H1 (cell line): ENCODE measurements around the gene LAMB3. TPM values are rescaled to one million over a fixed set of nuclear protein-coding genes. Genes with fewer than 3 reads are reported as not detected.
A peak's percentile ranks its signal among the peaks of the same experiment; 100 is the strongest.

Source experiments
- CTCF ChIA-PET: fragments of 300-600 bp; sonication (Branson Sonifier 250); formaldehyde crosslinking; loops from one replicate; lab custom pipeline; 2021; ENCODE audit not compliant: partially characterized antibody; lab: Charles Lee
- POLR2A ChIA-PET: fragments of 300-600 bp; sonication (Branson Sonifier 250); formaldehyde crosslinking; loops from one replicate; lab custom pipeline; 2021; ENCODE audit warnings: inconsistent platforms; ENCODE audit not compliant: partially characterized antibody; lab: Charles Lee
- DNase-seq, 2 experiments: peaks; one replicate each; pipeline versions ENCODE4 v3.0.0 to v3.0.0-alpha.2; 2010 to 2022; ENCODE audit warnings: low spot score in 2 of 2, low read depth in 1 of 2, mixed read lengths in 1 of 2
- FAIRE-seq: peaks from 2 replicates; lab custom pipeline; 2011; peaks lifted over from hg19 to GRCh38; lab: Jason Lieb, UNC
- H2AFZ ChIP-seq: 2 replicates; pipeline ENCODE4 v1.8.1; 2012; ENCODE audit warnings: low read length, inconsistent platforms
- H2AK5ac ChIP-seq: 2 replicates; pipeline ENCODE4 v1.6.1; 2013; ENCODE audit warnings: low read depth, low read length
- H2BK120ac ChIP-seq: replicated peaks from 2 replicates; pipeline ENCODE3; 2013; ENCODE audit warnings: low read depth, low read length, inconsistent platforms
- H2BK12ac ChIP-seq: 2 replicates; pipeline ENCODE4 v1.6.1; 2013; ENCODE audit warnings: low read depth, low read length
- H2BK15ac ChIP-seq: 2 replicates; pipeline ENCODE4 v1.6.1; 2013; ENCODE audit warnings: low read length
- H2BK20ac ChIP-seq: 2 replicates; pipeline ENCODE4 v1.6.1; 2013; ENCODE audit warnings: low read length
- H2BK5ac ChIP-seq: 2 replicates; pipeline ENCODE4 v1.6.1; 2013; ENCODE audit warnings: low read depth, low read length
- H3K14ac ChIP-seq: 2 replicates; pipeline ENCODE4 v1.6.1; 2013; ENCODE audit warnings: inconsistent platforms; ENCODE audit not compliant: insufficient read length
- H3K18ac ChIP-seq: 2 replicates; pipeline ENCODE4 v1.6.1; 2013; ENCODE audit warnings: low read length; ENCODE audit errors: extremely low read depth
- H3K23ac ChIP-seq: 2 replicates; pipeline ENCODE4 v1.6.1; 2013; ENCODE audit warnings: inconsistent platforms; ENCODE audit not compliant: insufficient read length
- H3K23me2 ChIP-seq: 2 replicates; pipeline ENCODE4 v1.6.1; 2013; ENCODE audit warnings: low read depth, low read length
- H3K27ac ChIP-seq: 2 replicates; pipeline ENCODE4 v1.6.1; 2011; ENCODE audit warnings: low read depth, low read length, inconsistent platforms
- H3K27me3 ChIP-seq, 4 experiments: replicated peaks in 1 of 4; 1 replicate in 1 of 4; 2 replicates in 3 of 4; pipeline versions ENCODE4 v1.6.1 to v1.8.1; 2011 to 2013; ENCODE audit warnings: low read length in 3 of 4, mild to moderate bottlenecking in 3 of 4, inconsistent platforms in 2 of 4, mixed read lengths in 2 of 4, moderate library complexity in 1 of 4; ENCODE audit not compliant: control insufficient read depth in 3 of 4, insufficient read depth in 3 of 4; ENCODE audit errors: extremely low read depth in 1 of 4
- H3K36me3 ChIP-seq, 4 experiments: 2 replicates each; pipeline versions ENCODE4 v1.6.1 to v1.8.1; 2011 to 2013; ENCODE audit warnings: mild to moderate bottlenecking in 4 of 4, low read length in 3 of 4, moderate library complexity in 2 of 4, control low read depth in 1 of 4, inconsistent platforms in 1 of 4; ENCODE audit not compliant: insufficient read depth in 4 of 4, control insufficient read depth in 2 of 4
- H3K4ac ChIP-seq: replicated peaks from 2 replicates; pipeline ENCODE3; 2013; ENCODE audit warnings: low read length, low read depth, mixed read lengths, inconsistent platforms; ENCODE audit not compliant: insufficient read length
- H3K4me1 ChIP-seq, 4 experiments: replicated peaks in 1 of 4; 1 replicate in 1 of 4; 2 replicates in 3 of 4; pipeline versions ENCODE4 v1.6.1 to v1.8.1; 2011 to 2013; ENCODE audit warnings: low read length in 3 of 4, inconsistent platforms in 2 of 4, mixed read lengths in 1 of 4; ENCODE audit not compliant: insufficient read depth in 4 of 4, control insufficient read depth in 3 of 4
- H3K4me2 ChIP-seq, 2 experiments: 2 replicates each; pipeline versions ENCODE4 v1.6.1 to v1.8.1; 2011 to 2013; ENCODE audit warnings: low read depth in 2 of 2, low read length in 2 of 2, control low read depth in 1 of 2, inconsistent platforms in 1 of 2, mild to moderate bottlenecking in 1 of 2; ENCODE audit not compliant: insufficient read depth in 1 of 2
- H3K4me3 ChIP-seq, 4 experiments: fragments of 200-600, 300-600 bp in 1 of 4; sonication (generic), shearing (Covaris generic), sonication (Bioruptor Twin) in 1 of 4; 2 replicates each; pipeline versions ENCODE4 v1.5.1 to v1.8.1; 2011 to 2016; ENCODE audit warnings: low read length in 4 of 4, low read depth in 3 of 4, control low read depth in 2 of 4, inconsistent platforms in 2 of 4, mild to moderate bottlenecking in 2 of 4, mixed read lengths in 1 of 4, moderate library complexity in 1 of 4; ENCODE audit not compliant: insufficient read depth in 2 of 4; ENCODE audit errors: extremely low read depth in 1 of 4
- H3K56ac ChIP-seq: replicated peaks from 2 replicates; pipeline ENCODE3; 2013; ENCODE audit warnings: low read depth, mild to moderate bottlenecking, mixed read lengths, low read length, inconsistent platforms; ENCODE audit not compliant: insufficient read length
- H3K79me1 ChIP-seq: 2 replicates; pipeline ENCODE4 v1.6.1; 2013; ENCODE audit warnings: low read depth, low read length, control low read depth
- H3K79me2 ChIP-seq, 2 experiments: 2 replicates each; pipeline versions ENCODE4 v1.6.1 to v1.8.1; 2012 to 2013; ENCODE audit warnings: low read length in 2 of 2, mild to moderate bottlenecking in 2 of 2, inconsistent platforms in 1 of 2; ENCODE audit not compliant: insufficient read depth in 2 of 2, control insufficient read depth in 1 of 2
- H3K9ac ChIP-seq, 4 experiments: replicated peaks in 1 of 4; 1 replicate in 1 of 4; 2 replicates in 3 of 4; pipeline versions ENCODE4 v1.6.1 to v1.8.1; 2011 to 2013; ENCODE audit warnings: low read depth in 3 of 4, low read length in 3 of 4, control low read depth in 2 of 4, mild to moderate bottlenecking in 2 of 4, moderate library complexity in 2 of 4, inconsistent platforms in 1 of 4; ENCODE audit errors: extremely low read depth in 1 of 4
- H3K9me3 ChIP-seq, 2 experiments: 2 replicates each; pipeline versions ENCODE4 v1.6.1 to v1.8.1; 2012 to 2013; ENCODE audit warnings: mild to moderate bottlenecking in 2 of 2, moderate library complexity in 2 of 2, control low read depth in 1 of 2, inconsistent platforms in 1 of 2, low read depth in 1 of 2, low read length in 1 of 2, mixed read lengths in 1 of 2; ENCODE audit not compliant: insufficient read depth in 2 of 2
- H4K20me1 ChIP-seq, 2 experiments: replicated peaks in 1 of 2; 2 replicates each; pipeline versions ENCODE3 to v1.8.1; 2011 to 2013; ENCODE audit warnings: inconsistent platforms in 2 of 2, low read length in 2 of 2, mild to moderate bottlenecking in 1 of 2; ENCODE audit not compliant: insufficient read depth in 2 of 2, control insufficient read depth in 1 of 2
- H4K5ac ChIP-seq: 2 replicates; pipeline ENCODE4 v1.6.1; 2013; ENCODE audit warnings: low read length, low read depth, mixed read lengths, inconsistent platforms; ENCODE audit not compliant: insufficient read length
- H4K8ac ChIP-seq: 2 replicates; pipeline ENCODE4 v1.8.0; 2013; ENCODE audit warnings: mild to moderate bottlenecking, moderate library complexity, low read length, inconsistent platforms; ENCODE audit not compliant: insufficient read depth; ENCODE audit errors: extremely low read depth
- H4K91ac ChIP-seq: replicated peaks from 2 replicates; pipeline ENCODE3; 2013; ENCODE audit warnings: low read length, mixed read lengths, inconsistent platforms; ENCODE audit not compliant: insufficient read length
- ATF2 ChIP-seq: IDR thresholded peaks from 2 replicates; pipeline ENCODE4 v1.6.1; 2012; ENCODE audit warnings: low read length, inconsistent platforms
- POU5F1 ChIP-seq: IDR thresholded peaks from 2 replicates; pipeline ENCODE4 v1.6.1; 2011; ENCODE audit warnings: low read depth, mild to moderate bottlenecking, low read length, moderate library complexity
- RAD21 ChIP-seq, 2 experiments: IDR thresholded peaks in 1 of 2; conservative IDR thresholded peaks in 1 of 2; 2 replicates each; pipeline ENCODE4 v1.6.1; 2011; ENCODE audit warnings: low read depth in 2 of 2, low read length in 2 of 2, improper control_type of control experiment in 1 of 2, inconsistent platforms in 1 of 2, mild to moderate bottlenecking in 1 of 2, moderate library complexity in 1 of 2
- WGBS, 2 experiments: shearing (Covaris generic) in 1 of 2; methylation state at CpG; one replicate each; pipeline versions ENCODE4 v1.1.6 to v1.1.7; 2013 to 2015; ENCODE audit warnings: low lambda C conversion rate in 2 of 2, mixed read lengths in 2 of 2, inconsistent platforms in 1 of 2, low coverage in 1 of 2, missing lambda C conversion rate in 1 of 2; ENCODE audit not compliant: insufficient replicate concordance in 2 of 2, insufficient coverage in 1 of 2, insufficient read length in 1 of 2; ENCODE audit errors: extremely low coverage in 1 of 2, missing lambda C conversion rate in 1 of 2; 5-methylcytosine and 5-hydroxymethylcytosine counted together
- polyA plus RNA-seq, 7 experiments: library from polyadenylated mRNA; depleted of rRNA in 3 of 7; stranded (reverse) in 5 of 7; unstranded in 2 of 7; fragments of >200 nt in 5 of 7; fragments of 200-250 nt in 2 of 7; gene quantifications; 1 replicate in 5 of 7; 2 replicates in 1 of 7; 4 replicates in 1 of 7; pipeline versions ENCODE4 v1.2.1 to v1.2.3, GENCODE V29; 2011 to 2013; ENCODE audit warnings: missing spikeins in 2 of 7, mixed read lengths in 2 of 7
- total RNA-seq: library from RNA; stranded (reverse); fragmentation: NEBNext Ultra II Directional; extraction: Animal tissue kit (Norgen Biotek cat#: 25700); gene quantifications from 2 replicates; pipeline ENCODE4 v1.2.1, GENCODE V29; 2021
- TF ChIP-seq, protein P1 (sequence below): IDR thresholded peaks from 2 replicates; pipeline ENCODE4 v1.6.1; 2011; ENCODE audit warnings: low read depth, mild to moderate bottlenecking, low read length; ENCODE audit not compliant: insufficient read depth

Gene LAMB3
- total and polyA plus RNA-seq, 2 of the 8 experiments (the other 6 are each of a cell fraction or from before 2014, with no cell fraction given): 0.45 to 0.50 TPM

GRCh38 chr1:209672705-209673630 lies 20.7 kb upstream of the LAMB3 start:
- Histone ChIP-seq H3K4me1 (peaks cover 0 to 4% (median 3%) of the 10 kb centered on the region in 4 experiments; a peak in 6 of 7 replicates), H3K9me3 (no peaks in the 10 kb centered on the region), H3K9ac (no peak overlapping the region), H3K23ac (no peak overlapping the region), H3K4ac (no peak overlapping the region), H2AFZ (no peak overlapping the region), H3K36me3 (no peaks in the 10 kb centered on the region), H2BK15ac (no peak overlapping the region), H3K23me2 (peaks cover 10% of the 10 kb centered on the region), H3K79me1 (no peaks in the 10 kb centered on the region), H3K18ac (no peak overlapping the region), H2AK5ac (no peak overlapping the region; the same call in 1 of the 2 replicates), H2BK12ac (peak overlapping the region; percentile 60; the same call in 1 of the 2 replicates), H3K79me2 (no peaks in the 10 kb centered on the region), H4K91ac (no peak overlapping the region), H2BK5ac (no peak overlapping the region), H3K4me3 (no peak overlapping the region), H2BK120ac (no peak overlapping the region), H3K27me3 (peaks cover 18 to 44% (median 42%) of the 10 kb centered on the region in 4 experiments), H4K8ac (no peak overlapping the region), H3K4me2 (no peak overlapping the region; a peak in 1 of 4 replicates), H3K56ac (no peak overlapping the region), H2BK20ac (no peak overlapping the region), H3K27ac (no peak overlapping the region), H4K5ac (no peak overlapping the region), H3K14ac (no peak overlapping the region), H4K20me1 (no peaks in the 10 kb centered on the region)
- FAIRE-seq: no peak
- CTCF ChIA-PET: interaction anchor here (0.6 to 4.9 kb wide), 6 partner anchors 13 to 168 kb away, joined by 3 to 25 read pairs (median 3); no protein-coding TSS in a partner anchor
- POLR2A ChIA-PET: interaction anchor here (0.6 to 3.2 kb wide), 9 partner anchors 9 to 245 kb away, joined by 3 to 10 read pairs (median 4); partner anchors contain the start of gene CAMK1G
- DNase-seq: no peak
- TF ChIP-seq ATF2 (no peak), POU5F1 (no peak), RAD21 (IDR thresholded peaks at IDR 0.05 in 1 of 2, conservative IDR thresholded peaks at IDR 0.05 in 1 of 2; ENCODE audit: low read depth in 2 of 2, low read length in 2 of 2) (no peak)
- TF ChIP-seq, protein P1, sequence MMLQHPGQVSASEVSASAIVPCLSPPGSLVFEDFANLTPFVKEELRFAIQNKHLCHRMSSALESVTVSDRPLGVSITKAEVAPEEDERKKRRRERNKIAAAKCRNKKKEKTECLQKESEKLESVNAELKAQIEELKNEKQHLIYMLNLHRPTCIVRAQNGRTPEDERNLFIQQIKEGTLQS: no peak
- 89% methylated on average over 5 of the region's 5 CpGs; no CpG with 5 or more reads in 1 of the 2 experiments for WGBS, 2 experiments
